ENCODE data around the gene RBM38.
"Not testable (repeated sequence)": the region's sequence is repeated elsewhere in the genome, so short reads cannot be mapped to it uniquely, and the experiment has no call there.

Gene RBM38

DNA sequence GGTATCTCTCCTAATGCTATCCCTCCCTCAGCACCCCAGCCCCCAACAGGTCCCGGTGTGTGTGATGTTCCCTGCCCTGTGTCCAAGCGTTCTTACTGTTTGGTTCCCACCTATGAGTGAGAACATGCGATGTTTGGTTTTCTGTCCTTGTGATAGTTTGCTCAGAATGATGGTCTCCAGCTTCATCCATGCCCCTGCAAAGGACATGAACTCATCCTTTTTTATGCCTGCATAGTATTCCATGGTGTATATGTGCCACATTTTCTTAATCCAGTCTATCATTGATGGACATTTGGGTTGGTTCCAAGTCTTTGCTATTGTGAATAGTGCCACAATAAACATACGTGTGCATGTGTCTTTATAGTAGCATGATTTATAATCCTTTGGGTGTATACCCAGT, 28.3 kb downstream of the RBM38 start:
- DNase-seq, result not testable (repeated sequence)

DNA sequence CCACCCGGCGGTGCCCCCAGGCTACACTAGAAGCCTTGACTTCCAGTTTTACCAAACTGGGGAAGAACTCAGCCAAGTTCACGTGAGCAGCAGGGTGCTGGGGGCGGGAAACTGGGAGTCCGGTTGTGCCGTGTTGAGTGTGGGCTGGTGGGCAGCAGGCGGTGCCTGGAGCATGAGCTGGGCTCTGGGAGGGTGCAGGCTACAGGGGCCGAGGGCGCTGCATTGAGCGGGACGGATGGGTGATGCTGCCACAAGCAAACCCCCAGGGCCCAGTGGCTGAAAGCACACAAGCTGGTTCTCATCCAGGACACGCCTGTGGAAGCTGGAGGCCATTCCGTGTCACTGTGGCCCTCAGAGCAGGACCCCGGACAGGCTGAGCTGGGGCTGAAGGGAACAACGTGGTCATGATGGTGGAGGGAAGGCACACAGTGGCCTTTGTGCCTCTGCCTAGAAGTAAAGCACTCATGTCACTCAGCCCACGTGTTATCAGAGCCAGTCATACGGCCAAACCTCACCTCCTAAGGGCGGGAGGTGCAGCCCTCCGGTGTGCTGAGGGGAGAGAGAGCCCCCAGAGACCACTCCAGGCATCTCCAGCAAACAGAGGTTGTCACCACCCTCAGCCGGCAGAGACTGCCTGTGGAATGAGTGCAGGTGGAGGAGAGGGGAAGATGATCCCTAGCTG, 29.5 kb downstream of the RBM38 start:
- DNase-seq, result no peak

DNA sequence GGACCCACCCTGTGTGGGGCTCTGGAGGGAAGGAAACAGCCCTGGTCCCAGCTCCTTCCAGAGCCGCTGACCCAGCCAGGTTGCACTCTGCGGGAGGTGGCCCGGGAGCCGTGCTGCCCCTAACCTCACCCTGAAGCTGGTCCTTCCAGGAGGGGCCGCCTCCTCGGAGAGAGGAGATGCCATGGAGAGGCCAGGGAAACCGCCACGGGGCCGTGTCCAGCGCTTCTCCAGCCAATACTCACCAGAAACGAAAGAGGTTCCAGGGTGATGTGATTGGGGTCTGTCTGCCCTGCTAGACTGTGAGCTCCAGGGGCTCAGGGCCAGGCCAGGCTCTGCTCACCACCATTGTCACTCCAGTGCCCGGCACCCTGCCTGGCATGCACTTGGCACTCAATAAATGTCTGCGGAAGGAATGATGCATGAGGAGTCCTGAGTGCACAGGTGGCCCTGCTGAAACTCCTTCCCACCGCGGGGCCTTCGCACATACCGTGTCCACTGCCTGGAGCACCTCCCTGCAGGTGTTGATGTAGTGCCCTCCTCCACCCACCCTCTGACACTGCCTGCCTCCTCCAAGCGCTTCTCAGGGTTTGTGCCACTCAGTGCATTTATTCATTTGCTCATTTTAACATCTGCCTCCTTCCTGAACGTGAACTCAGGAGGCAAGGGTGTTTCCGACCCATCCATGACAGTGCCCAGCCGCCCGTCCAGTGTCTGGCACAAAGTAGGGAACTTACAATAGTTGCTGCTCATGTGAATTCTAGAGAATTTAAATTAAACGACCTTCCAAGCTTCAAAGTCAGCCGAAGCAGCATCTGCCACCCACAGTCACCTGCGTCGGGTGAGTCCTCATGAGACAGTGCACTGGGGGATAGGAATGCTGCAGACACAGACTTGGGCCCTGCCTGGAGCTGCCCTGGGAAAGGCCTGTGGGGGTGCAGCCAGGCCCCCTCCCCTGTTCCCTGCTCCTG, 30.3 kb downstream of the RBM38 start:
- no peak for DNase-seq

DNA sequence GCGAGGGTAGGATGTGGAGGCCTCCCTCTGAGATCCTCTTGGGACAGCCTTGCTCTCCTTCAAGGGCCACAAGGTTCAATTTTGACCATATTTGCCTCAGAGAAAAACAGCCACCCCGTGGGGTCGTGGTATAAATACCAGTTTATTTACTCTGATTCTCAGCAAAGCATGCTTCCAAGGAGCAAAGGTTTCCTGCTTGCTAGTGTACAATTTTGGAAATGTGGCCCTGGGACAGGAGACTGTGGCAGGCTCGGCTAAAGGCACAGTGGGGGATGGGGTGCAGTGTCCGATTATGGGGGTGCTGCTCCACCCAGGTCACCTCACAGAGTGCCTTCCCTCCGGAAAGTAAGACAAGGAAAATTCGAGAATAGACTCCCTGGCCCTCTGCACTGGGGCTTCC, 31.1 kb downstream of the RBM38 start:
- DNase-seq, result no peak

DNA sequence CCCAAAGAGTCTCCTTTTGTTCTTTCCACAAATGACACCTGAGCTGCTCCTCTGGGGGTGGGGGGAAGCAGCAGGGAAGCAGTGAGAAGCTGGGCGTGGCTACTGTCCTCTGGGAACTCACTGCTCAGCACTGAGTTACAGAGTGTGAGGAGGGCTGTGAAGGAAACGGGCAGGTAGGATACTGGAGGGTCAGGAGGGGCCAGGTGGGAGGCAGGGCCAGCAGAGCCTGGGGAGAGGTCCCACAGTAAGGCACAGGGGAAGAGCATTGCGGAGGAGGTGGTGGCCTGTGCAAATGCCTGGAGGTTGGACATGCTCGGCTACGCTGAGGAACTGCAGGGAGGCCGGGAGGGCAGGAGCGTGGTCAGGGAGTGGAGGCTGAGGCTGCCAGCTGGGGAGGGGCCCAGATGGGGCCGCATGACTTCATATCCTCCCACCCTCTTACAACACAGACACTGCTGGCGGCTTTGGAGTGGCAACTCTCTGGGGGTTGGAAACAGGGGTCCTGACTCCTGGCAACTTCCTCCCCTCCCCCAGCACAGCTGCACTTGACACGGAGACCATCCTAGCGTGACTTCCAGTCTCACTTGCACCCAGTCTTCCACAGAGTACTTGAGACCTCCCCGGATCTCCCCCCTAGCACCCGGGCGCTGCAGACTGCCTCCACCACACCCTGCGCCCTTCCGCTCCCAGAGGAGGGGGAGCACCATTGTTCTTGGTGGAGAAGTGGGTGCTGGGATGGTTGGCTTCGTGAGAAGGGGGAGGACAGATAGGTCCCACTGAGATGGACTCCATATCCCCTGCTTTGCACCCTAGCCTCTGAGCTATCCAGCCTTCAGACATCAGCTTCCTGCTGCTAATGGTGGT, 34.2 kb downstream of the RBM38 start:
- no peak for DNase-seq

DNA sequence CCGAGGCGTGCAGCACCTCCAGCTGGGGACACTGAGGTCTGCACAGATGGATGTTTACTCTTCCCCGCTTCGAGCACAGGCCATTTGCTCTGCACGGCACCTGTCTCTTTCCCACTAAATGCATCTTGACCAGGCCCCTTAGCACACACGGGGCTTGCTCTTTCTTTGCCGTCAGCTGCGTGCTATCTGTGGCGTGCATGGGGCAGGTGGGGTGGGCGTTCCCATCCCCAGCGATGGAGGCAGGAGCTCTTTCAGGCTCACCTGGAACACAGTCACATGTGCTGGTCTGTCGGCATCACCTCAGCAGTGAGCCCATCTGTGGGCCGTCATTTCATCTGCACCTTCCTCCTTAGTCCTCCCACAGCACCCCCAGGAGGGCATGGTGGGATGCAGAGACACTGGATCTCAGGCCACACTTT, 35.1 kb downstream of the RBM38 start:
- no peak for DNase-seq

DNA sequence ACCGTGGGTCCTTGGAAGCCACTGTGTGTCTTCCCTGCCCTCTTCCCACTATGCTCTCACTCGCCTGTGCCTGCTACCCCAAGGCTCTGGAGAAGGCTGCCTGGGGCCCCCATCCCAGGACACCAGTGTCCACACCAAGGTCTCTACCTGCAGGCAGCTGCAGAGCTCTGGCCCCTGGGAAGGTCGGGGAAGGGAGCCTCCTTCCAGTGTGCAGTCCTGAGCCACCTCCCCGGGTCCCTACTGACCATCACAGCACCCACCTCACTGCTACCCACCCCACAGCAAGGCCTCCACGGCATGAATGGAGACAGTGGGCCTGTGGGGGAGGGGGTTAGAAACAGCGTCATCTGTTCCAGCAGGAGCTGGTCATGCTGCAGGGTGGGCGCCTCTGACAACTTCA, 35.6 kb downstream of the RBM38 start:
- DNase-seq, result no peak

DNA sequence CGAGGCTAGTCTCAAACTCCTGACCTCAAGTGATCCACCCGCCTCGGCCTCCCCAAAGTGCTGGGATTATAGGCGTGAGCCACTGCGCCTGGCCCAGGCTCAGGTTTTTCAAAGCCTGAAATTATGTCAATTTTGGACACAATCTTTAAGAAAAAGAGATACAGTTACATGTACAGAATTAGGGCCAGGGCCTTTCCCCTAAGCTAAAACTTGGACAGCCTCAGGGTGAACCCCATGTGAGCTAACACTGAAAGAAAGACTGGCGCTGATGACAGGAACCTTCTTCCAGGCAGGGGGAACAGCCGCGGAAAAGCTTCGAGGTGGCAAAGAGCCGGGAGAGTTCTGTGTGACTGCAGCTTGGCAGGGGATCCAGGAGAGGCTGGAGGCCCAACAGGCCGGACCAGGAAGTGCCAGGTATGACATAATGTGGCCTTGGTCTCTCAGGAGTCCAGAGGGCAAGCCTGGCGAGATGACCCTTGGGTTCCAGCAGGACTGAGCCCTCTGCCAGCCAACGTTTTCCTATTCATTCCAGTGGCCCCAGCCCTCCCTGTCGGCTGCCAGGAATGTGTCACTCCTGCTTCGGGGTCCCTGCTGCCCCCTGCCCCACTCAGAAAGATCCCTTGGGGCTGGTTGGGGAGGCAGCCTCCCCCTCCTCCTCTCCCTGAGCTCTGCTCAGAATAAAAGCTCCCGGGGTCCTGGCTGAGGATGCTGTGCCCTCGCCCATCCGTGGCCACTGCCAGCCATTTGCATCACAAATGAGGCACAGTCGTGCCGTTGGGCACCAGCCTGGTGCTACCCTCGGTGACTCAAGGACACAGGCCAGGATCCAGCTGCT, 37.3 kb downstream of the RBM38 start:
- no peak for DNase-seq

DNA sequence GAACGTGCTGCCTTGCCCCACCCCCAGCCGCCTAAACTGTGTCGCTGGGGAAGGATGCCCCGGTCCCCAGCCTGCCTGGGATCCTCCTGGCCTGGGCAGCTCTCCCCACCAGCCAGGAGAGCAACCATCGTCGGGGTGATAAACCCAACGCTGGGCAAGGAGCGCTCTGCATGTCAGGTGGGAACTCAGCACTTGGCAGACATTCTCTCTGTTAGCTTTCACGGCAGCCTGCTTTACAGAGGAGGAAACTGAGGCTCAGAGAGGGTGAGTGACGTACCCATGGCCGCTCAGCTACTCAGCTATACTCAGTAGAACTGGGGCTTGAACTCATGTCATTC, 37.9 kb downstream of the RBM38 start:
- DNase-seq, result no peak

DNA sequence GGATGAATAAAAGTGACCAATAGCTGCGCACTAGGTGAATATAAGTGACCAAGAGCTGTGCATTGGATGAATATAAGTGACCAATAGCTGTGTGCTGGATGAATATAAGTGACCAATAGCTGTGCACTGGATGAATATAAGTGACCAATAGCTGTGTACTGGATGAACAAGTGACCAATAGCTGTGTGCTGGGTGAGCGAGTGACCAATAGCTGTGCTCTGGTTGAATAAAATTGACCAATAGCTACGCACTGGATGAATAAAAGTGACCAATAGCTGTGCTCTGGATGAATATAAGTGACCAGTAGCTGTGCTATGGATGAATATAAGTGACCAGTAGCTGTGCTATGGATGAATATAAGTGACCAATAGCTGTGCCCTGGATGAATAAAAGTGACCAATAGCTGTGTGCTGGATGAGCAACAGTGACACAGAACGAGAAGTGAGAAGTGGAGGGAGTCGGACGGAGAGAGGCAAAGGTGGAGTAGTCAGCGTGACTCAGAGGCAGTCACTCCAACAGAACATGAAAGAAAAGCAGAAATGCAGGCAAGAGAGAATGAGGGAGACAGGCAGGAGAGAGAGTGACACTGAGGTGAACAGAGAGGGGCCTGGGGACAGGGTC, 38.5 kb downstream of the RBM38 start:
- DNase-seq, result no peak

DNA sequence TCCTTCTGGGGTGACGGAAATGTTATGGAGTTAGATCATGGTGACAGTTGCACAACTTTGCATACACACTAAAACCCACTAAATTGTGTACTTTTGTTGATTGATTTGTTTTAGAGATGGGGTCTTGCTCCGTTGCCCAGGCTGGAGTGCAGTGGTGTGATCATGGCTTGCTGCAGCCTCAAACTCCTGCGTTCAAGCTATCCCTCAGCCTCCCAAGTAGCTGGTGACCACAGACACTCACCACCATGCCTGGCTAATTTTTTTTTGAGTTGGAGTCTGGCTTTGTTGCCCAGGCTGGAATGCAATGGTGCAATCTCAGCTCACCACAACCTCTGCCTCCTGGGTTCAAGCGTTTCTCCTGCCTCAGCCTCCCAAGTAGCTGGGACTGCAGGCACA, 39.0 kb downstream of the RBM38 start:
- not testable (repeated sequence) for DNase-seq

DNA sequence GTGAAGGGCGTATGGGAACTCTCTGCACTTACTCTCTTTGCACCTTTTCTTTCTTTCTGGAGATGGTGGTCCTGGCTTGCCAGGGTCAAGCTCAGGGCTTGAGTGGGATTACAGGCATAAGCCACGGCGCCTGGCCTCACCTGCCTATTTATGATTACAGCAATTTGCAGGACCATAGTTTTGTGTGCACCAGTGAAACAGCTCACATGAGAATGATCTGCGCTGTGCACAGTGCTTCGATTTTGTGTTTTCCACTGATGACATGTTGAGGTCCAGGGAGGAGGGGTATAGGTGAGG, 40.3 kb downstream of the RBM38 start:
- DNase-seq, result no peak

DNA sequence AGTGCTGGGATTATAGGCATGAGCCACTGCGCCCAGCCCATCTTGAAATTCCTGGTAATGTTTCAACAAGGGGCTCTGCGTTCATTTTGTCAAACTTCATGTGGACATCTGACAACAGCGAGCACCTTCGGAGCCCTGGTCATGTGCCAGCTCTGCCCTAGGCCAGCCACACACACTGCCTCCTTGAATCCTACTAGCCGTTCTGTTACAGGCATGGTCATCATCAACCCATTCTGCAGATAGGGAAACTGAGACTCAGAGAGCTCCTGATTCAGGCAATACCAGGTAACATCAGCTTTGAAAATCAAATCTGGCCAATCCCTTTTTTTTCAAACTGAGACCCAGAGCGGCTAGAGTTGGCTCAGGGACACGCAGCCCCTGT, 41.3 kb downstream of the RBM38 start:
- DNase-seq, result no peak

DNA sequence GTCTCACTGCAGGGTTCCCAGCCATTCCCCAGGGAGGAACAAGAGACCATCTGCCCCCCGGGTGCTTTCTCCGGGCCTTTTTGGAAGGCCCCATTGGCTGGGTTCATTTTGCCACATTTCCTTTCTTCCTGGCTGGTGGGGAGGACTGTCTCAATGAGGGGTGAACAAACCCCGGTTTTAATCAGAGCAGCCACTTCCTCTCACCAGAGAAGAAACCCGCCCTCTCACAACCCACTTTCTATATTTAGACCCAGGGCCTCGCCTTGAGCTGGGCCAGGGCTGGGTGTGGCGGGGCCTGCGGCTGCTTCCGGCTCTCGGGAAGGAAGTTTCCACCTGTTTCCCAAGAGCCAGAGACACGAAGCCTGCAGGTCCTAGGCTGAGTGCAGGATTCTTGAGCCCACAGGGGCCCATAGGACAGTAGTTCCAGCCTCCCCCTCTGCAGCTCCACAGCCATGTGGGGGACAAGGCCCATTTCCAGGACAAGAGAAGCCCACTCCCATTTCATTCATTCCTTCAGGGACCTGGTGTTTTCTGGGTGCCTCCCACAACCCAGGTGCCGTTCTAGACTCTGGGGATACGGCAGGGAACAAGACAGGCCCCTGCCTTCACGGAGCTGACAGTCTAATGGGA, 41.8 kb downstream of the RBM38 start:
- DNase-seq, result no peak

DNA sequence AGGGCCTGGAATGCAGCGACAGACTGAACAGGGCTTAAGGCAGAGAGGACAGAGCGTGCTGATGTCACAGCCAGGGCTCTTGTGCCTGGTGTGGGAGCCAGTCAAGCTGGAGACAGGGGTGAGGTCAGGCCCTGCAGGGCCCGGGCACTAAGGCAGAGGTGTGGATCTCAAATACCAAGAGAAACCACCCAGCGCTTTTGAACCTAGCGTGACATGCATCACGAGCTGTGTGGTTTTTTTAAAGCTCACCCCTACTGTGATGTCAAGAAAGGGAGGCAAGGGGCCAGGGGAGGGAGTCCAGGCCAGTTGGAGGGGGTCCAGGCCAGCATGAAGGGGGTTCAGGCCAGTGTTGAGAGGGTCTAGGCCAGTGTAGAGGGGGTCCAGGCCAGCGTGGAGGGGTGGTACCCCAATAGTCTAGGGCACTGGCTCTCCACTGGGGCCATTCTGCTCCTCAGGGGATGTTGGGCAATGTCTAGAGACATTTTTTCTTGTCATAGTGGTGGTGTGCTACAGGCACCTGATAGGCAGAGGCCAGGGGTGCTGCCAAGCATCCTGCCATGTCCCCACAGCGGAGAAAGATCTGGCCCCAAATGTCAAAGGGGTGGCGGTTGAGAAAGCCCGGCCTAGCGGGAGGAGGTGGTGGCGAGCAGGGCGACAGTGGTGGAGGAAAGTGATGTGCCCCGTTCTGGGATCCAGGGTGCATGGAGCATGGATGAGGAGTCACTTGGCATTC, 42.6 kb downstream of the RBM38 start:
- DNase-seq, result no peak

DNA sequence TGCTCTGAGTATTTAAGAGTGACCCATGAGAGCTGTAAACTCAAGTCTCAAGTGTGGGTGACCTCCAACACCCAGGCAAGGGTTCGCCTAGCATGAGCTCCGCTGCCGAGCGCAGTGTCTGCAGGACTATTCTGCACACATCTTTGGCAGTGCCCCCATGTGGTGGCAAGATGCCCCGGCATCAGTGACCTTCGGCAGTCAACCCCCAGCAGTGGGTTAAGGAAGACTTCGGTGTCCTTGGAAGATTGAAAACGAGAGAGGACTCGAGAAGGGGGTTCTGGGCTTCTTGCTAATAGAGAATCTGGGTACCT, 43.1 kb downstream of the RBM38 start:
- no peak for DNase-seq

DNA sequence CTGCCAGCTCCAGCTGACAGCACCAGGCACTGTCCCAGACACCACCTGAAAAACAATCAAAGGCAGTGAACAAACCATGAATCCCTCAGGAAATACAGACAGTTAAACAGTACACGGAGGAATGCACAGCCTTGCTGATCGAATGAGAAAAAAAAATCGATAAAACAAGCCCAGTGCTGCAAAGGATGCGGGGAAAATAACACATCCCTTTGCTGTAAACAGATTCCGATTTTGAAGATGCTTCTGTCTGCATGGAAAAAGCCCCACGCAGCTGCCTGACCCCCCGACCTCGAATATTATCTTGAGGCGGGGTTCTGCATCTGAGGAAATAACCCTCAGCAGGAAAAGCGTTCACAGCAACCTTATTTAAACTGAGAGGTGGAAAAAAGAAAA, 43.9 kb downstream of the RBM38 start:
- no peak for DNase-seq

DNA sequence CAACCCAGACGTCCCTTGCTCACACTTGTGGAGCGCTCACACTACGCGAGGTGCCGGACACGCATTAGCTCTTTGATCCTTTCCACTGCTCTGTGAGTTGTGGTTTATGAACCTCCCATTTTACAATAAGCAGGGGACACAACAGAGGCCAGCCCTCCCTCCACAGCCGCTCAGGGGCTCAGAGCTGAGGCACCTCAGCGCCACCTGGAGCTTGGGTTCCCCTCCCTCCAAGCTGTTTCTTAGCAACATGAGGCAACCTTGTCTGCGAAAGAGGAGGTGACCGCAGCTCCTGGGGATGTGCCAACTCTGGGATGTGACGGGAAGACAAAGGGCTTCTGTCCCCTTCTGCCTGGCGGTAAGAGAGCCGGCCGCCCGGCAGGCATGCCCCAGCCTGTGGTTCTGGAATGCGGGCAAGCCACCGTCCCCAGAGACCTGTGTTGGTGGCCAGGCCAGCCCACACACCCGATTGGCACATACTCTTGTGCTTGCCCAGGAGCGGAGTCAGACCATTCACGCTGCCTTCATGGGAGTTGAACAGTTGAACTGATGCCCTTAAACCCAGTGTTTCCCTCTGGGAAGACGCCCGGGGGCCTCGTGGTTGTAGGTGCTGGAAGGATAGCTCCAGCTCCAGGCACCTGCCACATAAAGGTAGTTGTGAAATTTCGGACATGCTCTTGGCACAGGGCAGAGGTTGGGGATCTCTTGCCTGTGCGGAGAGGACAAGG, 44.5 kb downstream of the RBM38 start:
- no peak for DNase-seq

DNA sequence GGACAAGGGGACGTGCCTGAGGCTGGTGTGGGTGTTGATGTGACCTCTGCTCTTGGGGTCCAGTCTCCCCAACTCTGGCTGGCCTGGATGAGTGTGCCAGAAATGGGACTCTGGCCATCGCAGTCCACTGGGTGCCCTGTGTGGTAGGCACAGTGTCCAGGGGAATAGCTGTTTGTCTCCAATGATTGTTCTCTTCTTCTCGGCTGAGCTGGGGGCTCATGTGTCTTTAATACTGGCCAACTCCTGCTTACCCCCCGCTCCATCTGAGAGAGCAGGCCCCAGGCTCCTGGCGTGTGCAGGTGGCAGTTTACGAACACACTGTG, 45.0 kb downstream of the RBM38 start:
- no peak for DNase-seq

DNA sequence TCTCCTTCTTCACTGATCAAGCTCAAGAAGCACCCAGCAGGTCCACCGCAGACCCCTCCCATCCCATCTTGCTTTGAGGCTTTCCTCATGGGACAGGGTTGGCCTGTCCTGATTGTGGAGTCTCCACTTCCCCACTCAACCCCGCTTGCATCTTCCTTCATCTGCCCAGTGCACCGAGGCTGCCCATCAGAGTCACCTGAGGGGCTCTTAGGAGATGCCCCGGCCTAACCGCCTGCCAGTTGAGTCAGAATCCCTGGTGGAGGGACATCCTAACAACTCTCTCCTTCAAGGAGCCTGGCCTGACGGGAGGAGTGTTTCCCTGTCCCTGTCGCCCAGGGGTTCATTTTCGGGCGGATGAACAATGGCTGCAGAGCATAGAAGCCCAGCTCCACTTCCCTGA, 46.1 kb downstream of the RBM38 start:
- DNase-seq, result no peak
